Peyer's patch (tissue), 4 donors: ENCODE results near the gene SELENON. TPM values are rescaled to one million over a fixed set of nuclear protein-coding genes. Genes with fewer than 3 reads are reported as not detected.
A peak's percentile ranks its signal among the peaks of the same experiment; 100 is the strongest.

Experiments
- DNase-seq, 3 donors: peaks; one replicate each; pipeline ENCODE4 v3.0.0-alpha.2; 2017 to 2019
- H3K27ac ChIP-seq, 4 donors: fragments of 200-600 bp; sonication (generic); one replicate each; pipeline ENCODE4 v1.5.1; 2016 to 2019
- H3K27me3 ChIP-seq, 2 donors: fragments of 200-600 bp; sonication (generic); one replicate each; pipeline ENCODE4 v1.5.1; 2019
- H3K36me3 ChIP-seq, 3 donors: fragments of 200-600 bp; sonication (generic); one replicate each; pipeline ENCODE4 v1.5.1; 2016 to 2019
- H3K4me1 ChIP-seq, 4 donors: fragments of 200-600 bp; sonication (generic); one replicate each; pipeline ENCODE4 v1.5.1; 2016 to 2019
- H3K4me3 ChIP-seq, 4 donors: fragments of 200-600 bp; sonication (generic); 1 replicate in 3 of 4; 2 replicates in 1 of 4; pipeline ENCODE4 v1.5.1; 2016 to 2019; ENCODE audit warnings: mild to moderate bottlenecking in 1 of 4
- H3K9me3 ChIP-seq, 4 donors: fragments of 200-600 bp; sonication (generic); one replicate each; pipeline ENCODE4 v1.5.1; 2016 to 2019; ENCODE audit warnings: mild to moderate bottlenecking in 1 of 4
- CTCF ChIP-seq, 6 experiments: fragments of 450-650 bp in 4 of 6; fragments of 200-600 bp in 2 of 6; sonication (generic) in 1 of 6; IDR thresholded peaks; one replicate each; pipeline ENCODE4 v1.5.1; 2017 to 2019; ENCODE audit warnings: antibody characterized with exemption in 6 of 6, mild to moderate bottlenecking in 3 of 6, moderate library complexity in 1 of 6
- POLR2A ChIP-seq, 2 donors: fragments of 450-650 bp; IDR thresholded peaks; one replicate each; pipeline ENCODE4 v1.5.1; 2017; ENCODE audit warnings: antibody characterized with exemption in 2 of 2, mild to moderate bottlenecking in 2 of 2, moderate library complexity in 2 of 2
- total RNA-seq, 4 donors: library from RNA; depleted of rRNA; stranded (reverse); fragments of >200 nt; gene quantifications; one replicate each; pipeline ENCODE4 v1.1.0, GENCODE V29; 2016

The SELENON gene
- total RNA-seq: 10 to 100 TPM; 16.1 to 30.1 (median 22.0) TPM

GRCh38 chr1:25799935-25800702 lies at the start of gene SELENON:
SELENON (plus strand) TSS chr1:25800193; CDS start chr1:25800231, 38 bp downstream.
- TF ChIP-seq POLR2A (IDR thresholded peaks at IDR 0.05): no peak
- TF ChIP-seq CTCF (IDR thresholded peaks at IDR 0.05): no peak
- Histone ChIP-seq H3K4me3 (peak within 1 kb of the TSS; percentile 55 to 74 (median 60)), H3K9me3 (no peaks in the 10 kb centered on the region), H3K27ac (peak within 1 kb of the TSS; percentile 54 to 75 (median 74)), H3K27me3 (no peaks in the 10 kb centered on the region), H3K4me1 (peaks cover 0 to 22% (median 12%) of the 10 kb centered on the region in 4 donors), H3K36me3 (peaks cover 0 to 3% (median 0%) of the 10 kb centered on the region in 3 donors)
- peak; percentile 36 to 77 (median 75) for DNase-seq

GRCh38 chr1:25750923-25751605 lies 48.9 kb upstream of the SELENON start:
- H3K27ac ChIP-seq: no peak overlapping the region
- H3K4me1 ChIP-seq: no peaks in the 10 kb centered on the region
- TF ChIP-seq CTCF (IDR thresholded peaks at IDR 0.05) (no peak), POLR2A (IDR thresholded peaks at IDR 0.05) (no peak)
- H3K9me3 ChIP-seq: no peaks in the 10 kb centered on the region
- no peak for DNase-seq
- H3K4me3 ChIP-seq: no peak overlapping the region
- peaks cover 0 to 8% (median 0%) of the 10 kb centered on the region in 3 donors for H3K36me3 ChIP-seq
- no peaks in the 10 kb centered on the region for H3K27me3 ChIP-seq

GRCh38 chr1:25754470-25755181 lies 45.4 kb upstream of the SELENON start:
- TF ChIP-seq CTCF (IDR thresholded peaks at IDR 0.05): no peak
- no peak for TF ChIP-seq POLR2A (IDR thresholded peaks at IDR 0.05)

GRCh38 chr1:25755475-25756125 lies 44.4 kb upstream of the SELENON start:
- Histone ChIP-seq H3K4me3 (no peak overlapping the region), H3K36me3 (peaks cover 0 to 8% (median 0%) of the 10 kb centered on the region in 3 donors), H3K27ac (no peak overlapping the region), H3K27me3 (no peaks in the 10 kb centered on the region), H3K9me3 (no peaks in the 10 kb centered on the region), H3K4me1 (no peaks in the 10 kb centered on the region)
- no peak for DNase-seq
- TF ChIP-seq POLR2A (IDR thresholded peaks at IDR 0.05): no peak
- no peak for TF ChIP-seq CTCF (IDR thresholded peaks at IDR 0.05)

More at GRCh38 chr1:25754470-25755181, 45.4 kb upstream of the SELENON start:
- H3K27ac ChIP-seq: no peak overlapping the region
- no peak for DNase-seq
- no peaks in the 10 kb centered on the region for H3K27me3 ChIP-seq
- H3K4me1 ChIP-seq: no peaks in the 10 kb centered on the region
- peaks cover 0 to 8% (median 0%) of the 10 kb centered on the region in 3 donors for H3K36me3 ChIP-seq
- no peak overlapping the region for H3K4me3 ChIP-seq
- H3K9me3 ChIP-seq: no peaks in the 10 kb centered on the region

- Histone ChIP-seq H3K9me3 (no peaks in the 10 kb centered on the region), H3K4me3 (no peak overlapping the region), H3K36me3 (peaks cover 0 to 8% (median 0%) of the 10 kb centered on the region in 3 donors), H3K27me3 (no peaks in the 10 kb centered on the region), H3K4me1 (no peaks in the 10 kb centered on the region), H3K27ac (no peak overlapping the region)
- TF ChIP-seq POLR2A (IDR thresholded peaks at IDR 0.05) (no peak), CTCF (IDR thresholded peaks at IDR 0.05) (no peak)
- DNase-seq: no peak
Observed at GRCh38 chr1:25756215-25756614, 43.8 kb upstream of the SELENON start.
